Stomach smooth muscle (tissue), 2 donors: ENCODE data around the gene DUSP2.

Source experiments
- H3K27ac ChIP-seq: one replicate; pipeline ENCODE4 v1.7.0; 2013; ENCODE audit warnings: mild to moderate bottlenecking, low read length, inconsistent platforms
- H3K27me3 ChIP-seq, 2 donors: one replicate each; pipeline ENCODE4 v1.7.0; 2013; ENCODE audit warnings: low read length in 2 of 2; ENCODE audit not compliant: insufficient read depth in 2 of 2, control insufficient read depth in 1 of 2
- H3K36me3 ChIP-seq, 2 donors: one replicate each; pipeline ENCODE4 v1.7.0; 2013; ENCODE audit warnings: low read length in 2 of 2; ENCODE audit not compliant: control insufficient read depth in 2 of 2, insufficient read depth in 2 of 2
- H3K4me1 ChIP-seq: one replicate; pipeline ENCODE4 v1.7.0; 2013; ENCODE audit warnings: low read length; ENCODE audit not compliant: control insufficient read depth, insufficient read depth
- H3K4me3 ChIP-seq, 2 donors: one replicate each; pipeline ENCODE4 v1.7.0; 2013; ENCODE audit warnings: low read length in 2 of 2
- H3K9ac ChIP-seq, 2 donors: one replicate each; pipeline ENCODE4 v1.7.0; 2013; ENCODE audit warnings: low read length in 2 of 2, mild to moderate bottlenecking in 1 of 2
- H3K9me3 ChIP-seq, 2 donors: one replicate each; pipeline ENCODE4 v1.7.0; 2013; ENCODE audit warnings: low read length in 2 of 2; ENCODE audit not compliant: control insufficient read depth in 2 of 2
- donor health status: healthy.
- donor health status: Pancreatic carcinoma.

The DUSP2 gene

GRCh38 chr2:96124406-96125265 is 20.6 kb downstream of the DUSP2 start:
- Histone ChIP-seq H3K9ac (no peak overlapping the region), H3K4me3 (no peak overlapping the region), H3K27me3 (peaks cover 4 to 29% of the 10 kb centered on the region in 2 donors), H3K36me3 (no peaks in the 10 kb centered on the region), H3K27ac (no peak overlapping the region), H3K9me3 (no peaks in the 10 kb centered on the region), H3K4me1 (no peaks in the 10 kb centered on the region)

DNA sequence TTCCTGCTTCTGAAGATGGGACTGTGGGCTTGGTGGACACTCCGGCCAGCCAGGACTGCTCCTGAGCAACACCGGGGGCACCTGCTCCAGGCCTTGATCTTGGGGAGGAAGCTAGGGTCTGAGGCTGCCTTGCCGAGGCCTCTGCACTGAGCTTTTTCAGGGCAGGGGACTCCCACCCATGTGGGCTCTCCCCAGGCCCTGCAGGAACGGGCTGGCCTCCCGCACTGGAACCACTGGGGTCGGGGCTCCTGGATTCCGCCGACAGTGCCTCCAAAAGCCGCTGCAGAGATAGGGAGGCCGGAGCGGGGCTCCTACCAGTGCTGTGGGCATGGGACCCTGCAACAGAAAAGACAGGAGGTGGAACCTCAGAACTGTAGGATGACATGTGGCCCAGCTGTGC is 21.3 kb downstream of the DUSP2 start:
- no peaks in the 10 kb centered on the region for H3K36me3 ChIP-seq
- no peak overlapping the region for H3K4me3 ChIP-seq
- no peak overlapping the region for H3K27ac ChIP-seq
- no peaks in the 10 kb centered on the region for H3K4me1 ChIP-seq
- H3K9me3 ChIP-seq: no peaks in the 10 kb centered on the region
- H3K9ac ChIP-seq: no peak overlapping the region
- H3K27me3 ChIP-seq: peaks cover 4 to 31% of the 10 kb centered on the region in 2 donors

DNA sequence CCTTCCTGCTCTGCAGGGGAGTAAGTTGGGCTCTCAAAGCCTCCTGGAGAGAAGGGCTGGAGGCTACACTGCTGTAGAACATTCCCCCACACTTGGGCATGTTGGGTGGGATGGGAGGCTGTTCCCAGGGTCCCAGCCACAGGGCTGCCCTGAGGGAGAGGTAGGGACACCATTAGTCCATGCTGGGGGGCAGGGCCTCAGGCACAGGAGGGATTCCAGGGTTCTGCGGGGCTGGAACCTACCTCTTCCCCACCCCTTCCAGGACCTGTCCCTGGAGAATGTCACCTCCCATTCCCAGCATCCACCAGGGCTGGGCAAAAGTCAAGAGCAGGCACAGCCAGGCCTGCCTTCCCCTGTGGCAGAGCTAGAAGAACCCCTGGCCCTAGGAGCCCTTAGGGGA is 21.9 kb downstream of the DUSP2 start:
- Histone ChIP-seq H3K27me3 (peaks cover 4 to 36% of the 10 kb centered on the region in 2 donors), H3K9me3 (no peaks in the 10 kb centered on the region), H3K4me1 (no peaks in the 10 kb centered on the region), H3K27ac (no peak overlapping the region), H3K9ac (no peak overlapping the region), H3K36me3 (no peaks in the 10 kb centered on the region), H3K4me3 (no peak overlapping the region)

DNA sequence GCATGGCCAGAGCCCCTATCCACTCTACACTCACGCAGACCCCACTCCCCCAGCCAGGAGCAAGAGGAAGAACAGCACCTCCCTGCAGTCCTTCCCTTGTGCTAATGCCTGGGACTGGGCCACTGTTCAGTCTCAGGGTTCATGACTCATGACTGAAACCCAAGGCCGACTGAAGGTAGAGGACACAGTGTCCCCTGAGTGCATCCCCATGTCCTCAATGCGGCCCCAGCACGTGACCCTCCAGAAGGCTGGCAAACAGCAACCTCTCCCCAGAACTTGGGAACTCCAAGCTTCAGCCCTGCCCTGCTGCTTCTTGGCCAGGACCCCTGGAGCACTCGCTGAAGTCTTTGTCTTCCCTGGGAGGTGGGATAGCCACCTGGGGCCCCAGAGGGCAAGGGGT is 22.8 kb downstream of the DUSP2 start:
- Histone ChIP-seq H3K36me3 (no peaks in the 10 kb centered on the region), H3K9ac (no peak overlapping the region), H3K27me3 (peaks cover 13 to 42% of the 10 kb centered on the region in 2 donors), H3K4me3 (no peak overlapping the region), H3K9me3 (no peaks in the 10 kb centered on the region), H3K27ac (no peak overlapping the region), H3K4me1 (peaks cover under 1% of the 10 kb centered on the region)

DNA sequence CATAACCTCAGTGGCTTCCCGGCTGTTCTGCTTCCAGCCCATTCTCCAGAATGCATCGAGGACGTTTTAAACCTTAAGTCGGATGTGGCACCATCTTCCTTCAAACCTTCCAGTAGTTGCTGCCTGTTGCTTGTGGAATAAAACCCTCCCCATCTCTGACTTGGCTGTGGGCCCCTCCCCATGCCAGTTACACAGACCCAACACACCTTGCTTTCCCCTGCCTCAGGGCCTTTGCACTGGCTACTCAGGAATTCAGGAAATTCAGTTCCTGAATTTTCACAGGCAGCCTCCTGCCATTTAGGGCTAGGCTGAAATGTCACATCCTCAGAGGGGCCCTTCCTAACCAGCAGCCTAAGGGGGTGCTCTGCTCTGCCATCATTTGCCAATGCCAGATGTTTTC is 23.8 kb downstream of the DUSP2 start:
- Histone ChIP-seq H3K4me3 (no peak overlapping the region), H3K36me3 (no peaks in the 10 kb centered on the region), H3K9me3 (no peaks in the 10 kb centered on the region), H3K9ac (no peak overlapping the region), H3K27ac (no peak overlapping the region), H3K4me1 (peaks cover 4% of the 10 kb centered on the region), H3K27me3 (peaks cover 21 to 44% of the 10 kb centered on the region in 2 donors)

- peaks cover 4% of the 10 kb centered on the region for H3K4me1 ChIP-seq
- H3K27ac ChIP-seq: no peak overlapping the region
- H3K36me3 ChIP-seq: no peaks in the 10 kb centered on the region
- no peak overlapping the region for H3K9ac ChIP-seq
- peaks cover 25 to 44% of the 10 kb centered on the region in 2 donors for H3K27me3 ChIP-seq
- no peaks in the 10 kb centered on the region for H3K9me3 ChIP-seq
- H3K4me3 ChIP-seq: no peak overlapping the region
These were observed 24.2 kb downstream of the DUSP2 start for GRCh38 chr2:96120991-96121390.

DNA sequence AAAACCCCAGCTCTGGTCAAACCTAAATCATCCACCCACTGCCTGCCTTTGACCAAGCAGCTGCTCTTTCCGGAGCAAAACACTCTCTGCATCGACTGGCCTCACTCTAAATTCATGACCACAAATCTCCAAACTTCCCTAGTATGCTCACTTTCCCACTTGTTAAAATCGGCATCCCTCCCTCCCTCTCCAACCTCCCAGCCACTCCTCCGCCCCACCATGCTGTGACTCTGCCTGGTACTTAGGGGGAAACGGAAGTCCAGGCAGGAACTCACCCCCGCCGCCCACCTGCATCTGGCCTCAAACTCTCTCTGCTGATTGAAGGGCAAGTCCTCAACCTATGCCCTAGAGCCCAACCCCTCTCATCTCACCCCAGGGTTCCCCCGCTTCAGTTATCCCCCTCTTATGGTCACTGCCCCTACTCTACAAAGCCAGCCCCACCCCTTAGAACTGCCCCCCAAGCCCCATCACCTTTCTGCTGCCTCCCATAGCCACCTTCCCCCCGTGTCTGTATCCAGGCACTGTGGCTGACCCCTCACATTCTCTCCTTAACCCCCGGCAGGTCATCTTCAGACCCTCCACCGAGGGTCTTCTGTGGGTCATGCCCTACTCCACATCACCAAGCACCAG is 25.0 kb downstream of the DUSP2 start:
- Histone ChIP-seq H3K9me3 (no peaks in the 10 kb centered on the region), H3K4me3 (no peak overlapping the region), H3K4me1 (peaks cover 4% of the 10 kb centered on the region), H3K9ac (no peak overlapping the region), H3K27me3 (peaks cover 32 to 43% of the 10 kb centered on the region in 2 donors), H3K36me3 (no peaks in the 10 kb centered on the region), H3K27ac (no peak overlapping the region)

DNA sequence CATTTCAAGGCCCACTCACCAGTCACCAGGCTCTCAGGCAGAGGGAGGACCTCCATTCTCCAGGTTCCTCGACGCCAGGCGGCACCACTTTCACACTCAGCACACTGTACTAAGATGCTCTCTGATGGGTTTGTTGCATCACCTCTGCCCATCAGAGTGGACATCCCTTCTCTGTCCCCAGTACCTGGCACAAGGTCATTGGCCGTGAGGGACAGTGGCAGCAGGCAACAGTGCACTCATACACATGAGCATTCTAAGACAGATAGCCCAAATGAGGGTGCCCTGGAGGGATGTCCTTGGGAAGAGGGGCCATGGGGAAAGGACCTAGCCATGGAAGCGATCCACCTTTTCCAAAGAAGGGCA is 25.9 kb downstream of the DUSP2 start:
- H3K4me3 ChIP-seq: no peak overlapping the region
- no peaks in the 10 kb centered on the region for H3K36me3 ChIP-seq
- no peak overlapping the region for H3K27ac ChIP-seq
- peaks cover 4% of the 10 kb centered on the region for H3K4me1 ChIP-seq
- H3K9me3 ChIP-seq: no peaks in the 10 kb centered on the region
- no peak overlapping the region for H3K9ac ChIP-seq
- H3K27me3 ChIP-seq: peaks cover 36 to 37% of the 10 kb centered on the region in 2 donors

DNA sequence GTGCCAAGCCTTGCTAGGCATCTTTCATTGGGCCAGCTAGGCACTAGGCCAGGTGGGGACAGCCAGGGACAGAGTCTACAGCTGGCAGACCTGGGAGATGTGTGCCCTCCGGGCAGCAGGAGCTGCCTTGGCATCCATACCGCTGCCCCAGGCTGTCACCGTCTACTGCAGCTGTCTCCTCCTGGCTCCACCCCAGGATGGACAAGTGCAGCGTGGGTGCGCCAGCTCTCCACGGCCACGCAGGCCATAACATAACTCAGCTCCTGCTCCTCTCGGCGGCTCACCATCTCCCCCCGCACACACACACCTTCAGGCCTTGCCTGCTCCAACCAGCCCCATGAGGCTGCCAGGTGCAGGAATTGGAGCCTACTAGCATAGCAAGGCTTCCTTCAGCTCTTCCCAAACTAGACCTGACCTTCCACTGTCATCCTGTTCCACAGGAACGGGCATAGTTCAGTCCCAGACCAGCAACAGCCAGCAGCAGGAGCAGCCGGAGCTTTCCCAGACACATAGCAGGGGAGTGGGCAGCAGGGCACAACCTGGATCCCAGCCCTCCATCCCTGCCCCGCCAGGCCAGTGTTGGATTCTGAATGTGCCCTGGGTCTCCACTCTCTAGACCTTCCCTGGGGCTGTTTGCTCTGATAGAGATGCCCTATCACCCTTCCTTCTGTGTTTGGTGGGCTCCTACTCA is 26.4 kb downstream of the DUSP2 start:
- H3K27me3 ChIP-seq: peaks cover 34 to 37% of the 10 kb centered on the region in 2 donors
- H3K9me3 ChIP-seq: no peaks in the 10 kb centered on the region
- H3K4me1 ChIP-seq: peaks cover 4% of the 10 kb centered on the region
- no peak overlapping the region for H3K9ac ChIP-seq
- no peak overlapping the region for H3K4me3 ChIP-seq
- H3K36me3 ChIP-seq: no peaks in the 10 kb centered on the region
- no peak overlapping the region for H3K27ac ChIP-seq

DNA sequence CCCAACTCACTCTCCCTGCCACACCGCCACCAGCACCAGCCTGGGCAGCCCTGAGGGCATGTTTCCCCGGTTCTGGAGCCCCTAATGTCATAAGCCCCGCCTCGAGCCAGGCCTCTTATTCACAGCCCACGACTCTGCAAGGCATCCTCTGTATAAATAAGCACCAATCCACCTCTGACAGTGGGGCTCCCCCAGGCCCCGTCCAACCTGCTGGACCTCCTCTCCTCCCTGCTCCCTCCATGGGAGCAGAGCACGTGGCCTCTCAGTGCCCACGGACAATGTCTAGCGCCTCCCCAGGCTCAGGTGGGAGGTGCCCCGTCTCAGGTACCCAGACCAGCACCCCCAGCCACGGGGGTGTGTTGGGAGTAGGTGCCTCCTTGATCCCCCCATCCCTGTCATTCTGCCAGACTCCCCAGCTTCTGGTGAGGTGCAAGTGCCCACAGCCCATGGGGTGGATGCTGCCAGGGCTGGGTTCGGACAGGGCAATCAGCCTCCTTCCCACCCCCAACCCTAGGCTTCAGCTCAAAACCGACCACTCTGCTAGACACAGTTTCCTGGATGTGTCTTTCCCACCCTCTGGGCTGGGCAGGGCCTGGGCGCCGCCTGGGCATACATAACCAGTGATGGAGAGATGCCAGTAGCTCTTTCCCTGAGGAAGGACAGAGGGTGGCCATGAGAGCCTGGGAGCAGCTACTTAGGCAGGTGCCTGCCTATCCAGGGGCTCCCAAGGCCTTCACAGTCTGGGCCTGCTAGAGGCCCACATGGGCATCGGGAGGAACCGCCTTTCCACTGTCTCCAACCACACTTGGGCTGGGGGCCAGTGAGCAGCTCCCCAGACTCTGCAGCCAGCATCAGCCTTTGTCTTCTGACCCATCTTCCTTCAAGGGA is 27.3 kb downstream of the DUSP2 start:
- Histone ChIP-seq H3K36me3 (no peaks in the 10 kb centered on the region), H3K4me3 (no peak overlapping the region), H3K9me3 (no peaks in the 10 kb centered on the region), H3K27me3 (peaks cover 33 to 37% of the 10 kb centered on the region in 2 donors), H3K4me1 (peaks cover 4% of the 10 kb centered on the region), H3K27ac (no peak overlapping the region), H3K9ac (no peak overlapping the region)
